Measurements from ENCODE around the gene NCKAP1. TPM values are rescaled to one million over a fixed set of nuclear protein-coding genes. Genes with fewer than 3 reads are reported as not detected.

NCKAP1 gene
- total RNA-seq, 4 donors from 2014 or later = 94.5 to 146 (median 116) TPM

- H3K4me3 ChIP-seq = peak overlapping the region; percentile 54
- DNase-seq (ENCODE audit: low spot score in 2 of 2) = no peak
- WGBS = 31% methylated on average over 14 of the region's 19 CpGs
Measured at GRCh38 chr2:182866095-182866460, 172.2 kb downstream of the NCKAP1 start.

GRCh38 chr2:182864949-182865570, 173.2 kb downstream of the NCKAP1 start:
- 82% methylated on average over 4 of the region's 4 CpGs for WGBS
- no peak for DNase-seq (ENCODE audit: low spot score in 2 of 2)
- no peak for TF ChIP-seq EP300 (IDR thresholded peaks at IDR 0.05)
- no peak for TF ChIP-seq POLR2A (IDR thresholded peaks at IDR 0.05)
- Histone ChIP-seq H3K9me3 (no peaks in the 10 kb centered on the region), H3K4me3 (peak overlapping the region; percentile 54), H3K36me3 (no peaks in the 10 kb centered on the region), H3K4me1 (peaks cover 17% of the 10 kb centered on the region), H3K27ac (no peak overlapping the region), H3K27me3 (no peaks in the 10 kb centered on the region)

More at GRCh38 chr2:182866095-182866460, 172.2 kb downstream of the NCKAP1 start:
- Histone ChIP-seq H3K4me1 (peaks cover 17% of the 10 kb centered on the region), H3K27ac (peak overlapping the region; percentile 40), H3K36me3 (no peaks in the 10 kb centered on the region), H3K9me3 (no peaks in the 10 kb centered on the region), H3K27me3 (no peaks in the 10 kb centered on the region)
- TF ChIP-seq POLR2A (IDR thresholded peaks at IDR 0.05) (no peak), EP300 (IDR thresholded peaks at IDR 0.05) (no peak), POLR2AphosphoS5 (IDR thresholded peaks at IDR 0.05) (no peak)

GRCh38 chr2:182863642-182864041, 174.6 kb downstream of the NCKAP1 start:
- Histone ChIP-seq H3K36me3 (no peaks in the 10 kb centered on the region), H3K4me3 (no peak overlapping the region), H3K4me1 (peaks cover 17% of the 10 kb centered on the region), H3K27me3 (no peaks in the 10 kb centered on the region), H3K27ac (no peak overlapping the region), H3K9me3 (no peaks in the 10 kb centered on the region)
- no peak for DNase-seq (ENCODE audit: low spot score in 2 of 2)
- TF ChIP-seq POLR2A (IDR thresholded peaks at IDR 0.05) (no peak), EP300 (IDR thresholded peaks at IDR 0.05) (no peak), POLR2AphosphoS5 (IDR thresholded peaks at IDR 0.05) (no peak)
- TF ChIP-seq, protein P1, sequence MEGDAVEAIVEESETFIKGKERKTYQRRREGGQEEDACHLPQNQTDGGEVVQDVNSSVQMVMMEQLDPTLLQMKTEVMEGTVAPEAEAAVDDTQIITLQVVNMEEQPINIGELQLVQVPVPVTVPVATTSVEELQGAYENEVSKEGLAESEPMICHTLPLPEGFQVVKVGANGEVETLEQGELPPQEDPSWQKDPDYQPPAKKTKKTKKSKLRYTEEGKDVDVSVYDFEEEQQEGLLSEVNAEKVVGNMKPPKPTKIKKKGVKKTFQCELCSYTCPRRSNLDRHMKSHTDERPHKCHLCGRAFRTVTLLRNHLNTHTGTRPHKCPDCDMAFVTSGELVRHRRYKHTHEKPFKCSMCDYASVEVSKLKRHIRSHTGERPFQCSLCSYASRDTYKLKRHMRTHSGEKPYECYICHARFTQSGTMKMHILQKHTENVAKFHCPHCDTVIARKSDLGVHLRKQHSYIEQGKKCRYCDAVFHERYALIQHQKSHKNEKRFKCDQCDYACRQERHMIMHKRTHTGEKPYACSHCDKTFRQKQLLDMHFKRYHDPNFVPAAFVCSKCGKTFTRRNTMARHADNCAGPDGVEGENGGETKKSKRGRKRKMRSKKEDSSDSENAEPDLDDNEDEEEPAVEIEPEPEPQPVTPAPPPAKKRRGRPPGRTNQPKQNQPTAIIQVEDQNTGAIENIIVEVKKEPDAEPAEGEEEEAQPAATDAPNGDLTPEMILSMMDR (IDR thresholded peaks at IDR 0.05) = no peak

- Histone ChIP-seq H3K36me3 (no peaks in the 10 kb centered on the region), H3K9me3 (no peaks in the 10 kb centered on the region), H3K27ac (no peak overlapping the region), H3K27me3 (no peaks in the 10 kb centered on the region), H3K4me3 (no peak overlapping the region), H3K4me1 (peaks cover 14% of the 10 kb centered on the region)
- no peak for TF ChIP-seq EP300 (IDR thresholded peaks at IDR 0.05)
- TF ChIP-seq POLR2AphosphoS5 (IDR thresholded peaks at IDR 0.05) = no peak
- TF ChIP-seq, protein P1 (IDR thresholded peaks at IDR 0.05) = no peak
- TF ChIP-seq POLR2A (IDR thresholded peaks at IDR 0.05) = no peak
- DNase-seq (ENCODE audit: low spot score in 2 of 2) = no peak
- 34% methylated on average over 5 of the region's 5 CpGs for WGBS
Measured at GRCh38 chr2:182862091-182862490, 176.2 kb downstream of the NCKAP1 start.

GRCh38 chr2:182860858-182861257, 177.4 kb downstream of the NCKAP1 start:
- no peak overlapping the region for H3K4me3 ChIP-seq
- H3K4me1 ChIP-seq = peaks cover 1% of the 10 kb centered on the region
- no peak for TF ChIP-seq EP300 (IDR thresholded peaks at IDR 0.05)
- TF ChIP-seq POLR2AphosphoS5 (IDR thresholded peaks at IDR 0.05) = no peak
- TF ChIP-seq, protein P1 (IDR thresholded peaks at IDR 0.05) = no peak
- TF ChIP-seq POLR2A (IDR thresholded peaks at IDR 0.05) = no peak
- H3K36me3 ChIP-seq = no peaks in the 10 kb centered on the region
- no peak overlapping the region for H3K27ac ChIP-seq
- DNase-seq (ENCODE audit: low spot score in 2 of 2) = no peak
- 90% methylated on average over 2 of the region's 2 CpGs for WGBS
- H3K9me3 ChIP-seq = no peaks in the 10 kb centered on the region
- H3K27me3 ChIP-seq = no peaks in the 10 kb centered on the region

Other genes with a start within 250 kb of the NCKAP1 start
- gene FRZB, start 171.8 kb downstream of the NCKAP1 start, total RNA-seq = 10 to 100 TPM; 10.7 to 20.3 (median 13.4) TPM
- gene DUSP19, start 40.3 kb upstream of the NCKAP1 start, total RNA-seq = 1 to 10 TPM; 1.3 to 3.8 (median 2.0) TPM
- 10 to 100 TPM; 15.1 to 27.7 (median 22.7) TPM for gene NUP35, start 86.0 kb upstream of the NCKAP1 start, total RNA-seq

Measured in suprapubic skin (tissue), 4 donors.